OCI-LY1 (cell line): ENCODE data around the gene SLC1A4.
"Not testable (repeated sequence)": the region's sequence is repeated elsewhere in the genome, so short reads cannot be mapped to it uniquely, and the experiment has no call there.

ENCODE experiments used
- H2AFZ ChIP-seq: fragments of 200-600 bp; sonication (generic), shearing (Covaris generic); 2 replicates; pipeline ENCODE4 v1.6.0; 2014; ENCODE audit warnings: antibody characterized with exemption, mild to moderate bottlenecking, low read length
- H3F3A ChIP-seq: fragments of 200-600 bp; sonication (generic), shearing (Covaris generic); 2 replicates; pipeline ENCODE4 v1.6.0; 2014; ENCODE audit warnings: mild to moderate bottlenecking, antibody characterized with exemption, low read length, moderate library complexity; ENCODE audit not compliant: insufficient read depth
- H3K27ac ChIP-seq: fragments of 200-600 bp; sonication (generic); 2 replicates; pipeline ENCODE4 v1.5.1; 2014; ENCODE audit warnings: low read length, mixed run types, mild to moderate bottlenecking, low read depth; ENCODE audit not compliant: poor library complexity, severe bottlenecking
- H3K27me3 ChIP-seq: fragments of 200-600 bp; sonication (generic); 2 replicates; pipeline ENCODE4 v1.6.0; 2014; ENCODE audit warnings: antibody characterized with exemption, mild to moderate bottlenecking, low read length, moderate library complexity; ENCODE audit not compliant: insufficient read depth
- H3K36me3 ChIP-seq: fragments of 200-600 bp; sonication (generic); 2 replicates; pipeline ENCODE4 v1.6.1; 2014; ENCODE audit warnings: mild to moderate bottlenecking, antibody characterized with exemption, low read length, moderate library complexity, mixed read lengths; ENCODE audit not compliant: insufficient read depth
- H3K4me1 ChIP-seq: fragments of 200-600 bp; sonication (generic); 2 replicates; pipeline ENCODE4 v1.5.1; 2014; ENCODE audit warnings: mild to moderate bottlenecking, low read length, moderate library complexity; ENCODE audit not compliant: insufficient read depth, severe bottlenecking
- H3K4me2 ChIP-seq: fragments of 200-600 bp; sonication (generic), shearing (Covaris generic); 2 replicates; pipeline ENCODE4 v1.6.1; 2014; ENCODE audit warnings: low read length
- H3K4me3 ChIP-seq: fragments of 200-600 bp; sonication (generic); 2 replicates; pipeline ENCODE4 v1.5.1; 2014; ENCODE audit warnings: low read length, low read depth, mild to moderate bottlenecking, mixed read lengths; ENCODE audit not compliant: poor library complexity, severe bottlenecking
- H3K79me2 ChIP-seq: fragments of 200-600 bp; shearing (Covaris generic); 2 replicates; pipeline ENCODE4 v1.6.1; 2016; ENCODE audit warnings: mixed run types, low read length, mixed read lengths; ENCODE audit not compliant: insufficient read depth
- H3K9ac ChIP-seq: fragments of 200-600 bp; sonication (generic), shearing (Covaris generic); 2 replicates; pipeline ENCODE4 v1.6.1; 2014; ENCODE audit warnings: mild to moderate bottlenecking, low read length, mixed read lengths
- H3K9me2 ChIP-seq: fragments of 200-600 bp; sonication (generic), shearing (Covaris generic); 2 replicates; pipeline ENCODE4 v1.6.1; 2014; ENCODE audit warnings: low read depth, mild to moderate bottlenecking, low read length, mixed read lengths
- H3K9me3 ChIP-seq: fragments of 200-600 bp; shearing (Covaris generic); 2 replicates; pipeline ENCODE4 v1.6.1; 2014; ENCODE audit warnings: low read length, mixed read lengths
- H4K20me1 ChIP-seq: fragments of 200-600 bp; sonication (generic), shearing (Covaris generic); 2 replicates; pipeline ENCODE4 v1.6.0; 2016; ENCODE audit warnings: mild to moderate bottlenecking, low read length; ENCODE audit not compliant: insufficient read depth
- EZH2 ChIP-seq: fragments of 200-600 bp; sonication (generic), shearing (Covaris generic); IDR thresholded peaks from 2 replicates; pipeline ENCODE4 v1.8.0; 2017; ENCODE audit warnings: borderline replicate concordance, mixed run types, mild to moderate bottlenecking, antibody characterized with exemption, low read length, moderate library complexity, mixed read lengths
- TF ChIP-seq, protein P1 (sequence below): fragments of 200-600 bp; sonication (generic), shearing (Covaris generic); IDR thresholded peaks from 2 replicates; pipeline ENCODE4 v1.5.1; 2017; ENCODE audit warnings: mild to moderate bottlenecking, antibody characterized with exemption, low read length, moderate library complexity, mixed read lengths

Gene SLC1A4

DNA sequence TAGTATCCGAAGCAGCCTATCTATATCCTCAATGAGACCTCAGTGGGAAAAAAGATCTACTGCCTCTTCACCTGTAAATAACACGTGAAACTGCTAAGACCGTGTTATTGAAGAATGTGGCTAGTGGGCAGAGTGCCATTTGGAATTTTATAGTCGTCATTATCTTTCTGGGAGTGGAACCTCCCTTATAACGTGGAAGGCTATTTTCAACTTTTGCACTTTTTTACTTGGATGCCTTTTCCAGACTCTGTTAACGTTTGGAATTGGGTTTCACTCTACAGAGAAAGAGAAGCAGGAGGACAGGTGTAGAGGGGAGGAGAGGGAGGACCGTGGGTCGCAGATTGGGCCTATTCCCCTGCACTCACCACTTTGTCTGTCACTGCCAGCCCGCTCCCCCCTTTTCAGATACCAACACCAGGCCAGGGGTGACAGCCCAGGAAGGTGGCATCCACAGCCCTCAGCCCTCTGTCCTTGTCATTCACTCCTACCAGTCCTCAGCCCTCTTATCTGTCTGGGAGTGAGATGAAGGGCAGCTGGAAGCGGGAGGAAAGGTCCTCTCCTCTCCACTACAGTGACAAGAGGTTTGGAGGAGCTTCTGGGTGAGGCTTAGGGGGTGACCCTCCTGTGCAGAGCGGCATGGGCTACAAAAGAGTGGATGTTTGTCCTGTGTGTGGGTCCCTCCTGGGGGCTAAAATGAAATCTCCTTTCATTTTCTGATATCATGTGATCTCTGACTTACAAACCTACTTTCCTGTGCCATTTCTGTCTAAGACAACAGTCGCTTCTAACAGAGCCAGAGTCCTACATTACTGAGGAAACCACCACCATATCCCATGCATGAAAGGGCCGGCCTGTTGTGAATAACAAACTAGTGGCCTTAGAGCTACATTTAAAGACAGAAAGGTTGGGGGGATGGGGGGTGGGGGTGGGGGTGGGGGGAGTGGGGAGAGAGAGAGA is 43.1 kb downstream of the SLC1A4 start:
- Histone ChIP-seq H2AFZ (no peak overlapping the region), H3K4me2 (peak overlapping the region; percentile 93), H3F3A (peaks cover 15% of the 10 kb centered on the region), H3K9ac (peak overlapping the region; percentile 88), H3K27ac (peak overlapping the region; percentile 100), H3K9me2 (no peaks in the 10 kb centered on the region), H3K79me2 (no peaks in the 10 kb centered on the region), H3K4me1 (peaks cover 85% of the 10 kb centered on the region), H4K20me1 (no peaks in the 10 kb centered on the region), H3K4me3 (peak overlapping the region; percentile 73), H3K27me3 (no peaks in the 10 kb centered on the region), H3K9me3 (no peaks in the 10 kb centered on the region), H3K36me3 (peaks cover 30% of the 10 kb centered on the region)
- TF ChIP-seq EZH2: no peak
- TF ChIP-seq, protein P1, sequence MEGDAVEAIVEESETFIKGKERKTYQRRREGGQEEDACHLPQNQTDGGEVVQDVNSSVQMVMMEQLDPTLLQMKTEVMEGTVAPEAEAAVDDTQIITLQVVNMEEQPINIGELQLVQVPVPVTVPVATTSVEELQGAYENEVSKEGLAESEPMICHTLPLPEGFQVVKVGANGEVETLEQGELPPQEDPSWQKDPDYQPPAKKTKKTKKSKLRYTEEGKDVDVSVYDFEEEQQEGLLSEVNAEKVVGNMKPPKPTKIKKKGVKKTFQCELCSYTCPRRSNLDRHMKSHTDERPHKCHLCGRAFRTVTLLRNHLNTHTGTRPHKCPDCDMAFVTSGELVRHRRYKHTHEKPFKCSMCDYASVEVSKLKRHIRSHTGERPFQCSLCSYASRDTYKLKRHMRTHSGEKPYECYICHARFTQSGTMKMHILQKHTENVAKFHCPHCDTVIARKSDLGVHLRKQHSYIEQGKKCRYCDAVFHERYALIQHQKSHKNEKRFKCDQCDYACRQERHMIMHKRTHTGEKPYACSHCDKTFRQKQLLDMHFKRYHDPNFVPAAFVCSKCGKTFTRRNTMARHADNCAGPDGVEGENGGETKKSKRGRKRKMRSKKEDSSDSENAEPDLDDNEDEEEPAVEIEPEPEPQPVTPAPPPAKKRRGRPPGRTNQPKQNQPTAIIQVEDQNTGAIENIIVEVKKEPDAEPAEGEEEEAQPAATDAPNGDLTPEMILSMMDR: no peak

DNA sequence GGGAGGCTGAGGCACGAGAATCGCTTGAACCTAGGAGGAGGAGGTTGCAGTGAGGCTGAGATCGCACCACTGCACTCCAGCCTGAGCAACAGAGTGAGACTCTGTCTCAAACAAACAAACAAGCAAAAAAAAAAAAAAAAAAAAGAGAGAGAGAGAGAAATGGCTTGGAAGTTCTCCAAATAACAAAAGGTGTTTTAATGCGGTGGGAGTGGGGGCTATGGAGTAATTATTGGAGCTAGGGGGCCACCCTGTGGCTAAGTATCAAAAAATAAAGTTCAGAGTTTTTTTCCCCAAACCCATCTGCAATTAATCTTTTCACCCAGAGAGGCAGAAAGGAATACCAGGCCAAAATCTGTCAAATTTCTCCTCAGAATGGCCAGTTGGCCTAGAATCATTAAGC is 44.0 kb downstream of the SLC1A4 start:
- peaks cover 15% of the 10 kb centered on the region for H3F3A ChIP-seq
- H4K20me1 ChIP-seq: no peaks in the 10 kb centered on the region
- peak overlapping the region; percentile 41 for H3K4me2 ChIP-seq
- H3K9me3 ChIP-seq: no peaks in the 10 kb centered on the region
- no peaks in the 10 kb centered on the region for H3K9me2 ChIP-seq
- no peak overlapping the region; the same call in 1 of the 2 replicates for H3K9ac ChIP-seq
- peak overlapping the region; percentile 26 for H3K4me3 ChIP-seq
- H3K79me2 ChIP-seq: no peaks in the 10 kb centered on the region
- H3K4me1 ChIP-seq: peaks cover 77% of the 10 kb centered on the region
- TF ChIP-seq EZH2: no peak
- TF ChIP-seq, protein P1: peak; percentile 51
- peaks cover 39% of the 10 kb centered on the region for H3K36me3 ChIP-seq
- peak overlapping the region; percentile 100 for H3K27ac ChIP-seq
- H3K27me3 ChIP-seq: no peaks in the 10 kb centered on the region
- no peak overlapping the region for H2AFZ ChIP-seq

DNA sequence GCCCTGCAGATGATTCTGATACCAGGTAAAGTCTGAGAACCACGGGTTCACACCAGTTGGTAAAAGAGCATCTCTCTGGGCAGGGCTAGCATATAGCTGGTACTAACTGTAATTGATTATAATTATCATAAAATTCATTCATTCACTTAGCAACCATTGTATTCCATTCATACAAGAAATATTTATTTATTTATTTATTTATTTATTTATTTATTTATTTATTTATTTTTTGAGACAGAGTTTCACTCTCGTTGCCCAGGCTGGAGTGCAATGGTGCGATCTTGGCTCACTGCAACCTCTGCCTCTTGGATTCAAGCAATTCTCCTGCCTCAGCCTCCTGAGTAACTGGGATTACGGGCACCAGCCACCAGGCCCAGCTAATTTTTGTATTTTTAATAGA is 44.5 kb downstream of the SLC1A4 start:
- H3K79me2 ChIP-seq, H3K9me3 ChIP-seq, H3K9ac ChIP-seq, H3K27me3 ChIP-seq, H4K20me1 ChIP-seq, H2AFZ ChIP-seq, H3K9me2 ChIP-seq: not testable (repeated sequence)
- H3K4me1 ChIP-seq: peaks cover 75% of the 10 kb centered on the region
- H3K27ac ChIP-seq: peak overlapping the region; percentile 100
- peaks cover 44% of the 10 kb centered on the region for H3K36me3 ChIP-seq
- H3K4me2 ChIP-seq: peak overlapping the region; percentile 45
- peak overlapping the region; percentile 37 for H3K4me3 ChIP-seq
- peaks cover 15% of the 10 kb centered on the region for H3F3A ChIP-seq
